DMS153 treated with DMSO at 0.1 percent for 48 hours (cell line): Measurements from ENCODE around the gene CRYBG3.
A peak's percentile ranks its signal among the peaks of the same experiment; 100 is the strongest.

ENCODE experiments used
- DNase-seq: peaks from one replicate; lab custom pipeline; 2025; ENCODE audit not compliant: unreplicated experiment; lab: John Stamatoyannopoulos, UW

CRYBG3 gene

GRCh38 chr3:97939401-97939800 is 117.6 kb downstream of the CRYBG3 start:
- DNase-seq = no peak

GRCh38 chr3:97940034-97940433 is 118.2 kb downstream of the CRYBG3 start:
- peak; percentile 33 for DNase-seq

GRCh38 chr3:97942801-97943546 is 121.2 kb downstream of the CRYBG3 start:
- DNase-seq = peak; percentile 7

DNA sequence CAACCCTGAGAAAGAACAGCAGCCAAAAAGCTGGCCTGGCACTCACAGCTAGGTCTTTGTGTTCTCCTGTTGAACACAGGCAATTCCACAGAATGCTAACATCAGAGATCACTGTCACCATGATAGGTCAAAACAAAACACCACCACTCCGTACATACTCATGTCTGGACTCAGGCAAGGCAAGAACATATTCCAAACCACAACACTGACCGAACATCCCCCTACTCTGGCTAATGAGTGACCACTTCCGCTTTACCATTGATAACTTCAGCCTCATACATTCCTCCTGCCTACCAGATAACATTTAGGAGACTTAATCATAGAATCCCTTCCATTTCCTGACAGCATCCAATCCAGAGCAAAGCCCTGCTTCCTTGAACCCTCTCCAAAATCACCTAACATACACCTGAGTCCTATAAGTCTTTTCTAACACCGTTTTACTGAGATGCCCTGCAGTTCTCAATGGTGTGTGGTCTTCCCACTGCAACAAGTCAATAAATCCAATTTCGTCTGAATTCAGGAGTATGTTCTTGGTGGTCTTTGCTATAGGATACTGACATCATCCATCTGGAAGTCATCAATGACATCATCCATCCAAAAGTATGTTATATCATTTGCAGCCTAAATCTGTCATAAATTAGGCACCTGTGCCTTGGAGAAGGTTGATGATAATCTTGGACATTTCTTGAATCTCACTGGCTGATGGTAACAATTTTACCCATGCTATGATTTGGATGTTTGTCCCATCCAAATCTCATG is 126.7 kb downstream of the CRYBG3 start:
- no peak for DNase-seq

DNA sequence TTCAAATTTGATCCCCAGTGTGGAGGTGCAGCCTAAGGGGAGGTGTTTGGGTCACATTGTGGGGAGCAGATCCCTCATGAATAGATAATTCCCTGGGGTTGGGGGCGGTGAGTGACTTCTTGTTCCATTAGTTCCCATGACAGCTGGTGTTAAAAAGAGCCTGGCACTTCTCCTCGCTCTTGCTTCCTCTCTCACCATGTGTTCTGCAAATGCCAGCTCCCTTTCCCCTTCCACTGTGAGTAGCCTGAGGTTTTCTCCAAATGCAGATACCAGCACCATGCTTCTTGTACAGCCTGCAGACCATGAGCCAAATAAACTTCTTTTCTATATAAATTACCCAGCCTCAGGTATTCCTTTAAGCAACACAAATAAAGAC is 127.3 kb downstream of the CRYBG3 start:
- DNase-seq = no peak

DNA sequence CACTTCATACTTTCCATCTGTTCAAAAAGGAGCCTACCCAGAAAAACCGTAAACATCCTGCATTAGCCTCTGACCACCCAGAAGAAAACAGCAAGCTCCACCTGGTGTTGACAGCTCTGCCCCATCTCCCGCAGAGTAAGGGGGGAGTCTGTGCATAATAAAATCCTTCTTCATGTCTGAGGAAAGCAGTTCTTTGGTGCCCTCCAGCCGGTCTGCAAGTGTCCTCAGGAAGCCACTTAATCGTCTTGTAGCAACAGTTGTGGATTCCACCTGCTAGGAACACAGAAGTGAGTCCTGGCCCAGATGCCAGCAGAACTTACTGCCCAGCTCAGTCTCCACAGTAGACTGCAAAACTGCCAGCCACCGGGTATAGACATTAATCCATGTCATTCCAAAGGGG is 127.9 kb downstream of the CRYBG3 start:
- DNase-seq = no peak

DNA sequence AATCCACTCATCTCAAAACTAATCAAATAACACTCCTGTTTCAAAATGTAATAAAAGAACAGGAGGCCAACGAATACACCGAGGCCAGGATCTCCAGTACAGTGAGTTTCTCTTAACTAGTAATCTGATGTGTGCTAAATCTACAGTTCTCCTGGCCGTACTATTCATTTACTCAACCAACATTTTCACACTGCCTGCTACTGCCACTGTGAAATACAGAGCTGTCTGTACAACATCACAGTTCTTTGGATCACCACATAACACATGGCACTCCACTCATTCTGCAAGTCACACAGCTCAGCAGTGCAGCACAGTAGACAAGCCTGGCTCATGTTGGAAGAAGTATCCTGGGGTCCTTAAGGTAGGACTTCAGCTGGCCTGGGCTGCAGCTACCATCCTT is 128.5 kb downstream of the CRYBG3 start:
- DNase-seq = no peak

DNA sequence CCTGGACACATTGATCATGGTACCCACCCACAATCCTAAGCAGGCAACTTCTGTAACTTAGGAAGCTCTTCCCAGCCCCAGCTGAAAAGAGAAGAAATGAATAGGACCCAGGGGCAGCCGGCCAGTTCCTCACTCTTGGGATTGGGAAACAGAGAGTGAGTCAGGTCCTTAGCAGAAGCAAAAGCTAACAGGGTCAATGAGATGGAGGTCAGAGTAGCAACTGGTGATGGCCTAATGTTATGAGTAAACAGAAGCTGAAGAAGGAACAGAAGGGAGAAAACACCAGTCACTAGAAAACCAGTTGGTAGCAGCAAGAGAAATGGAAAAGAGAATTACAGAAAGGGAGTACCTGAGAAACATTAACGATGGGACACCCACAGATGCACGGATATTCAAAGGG is 130.5 kb downstream of the CRYBG3 start:
- no peak for DNase-seq

- DNase-seq = no peak
Measured at GRCh38 chr3:97952872-97953271, 131.1 kb downstream of the CRYBG3 start.

- no peak for DNase-seq
Measured at GRCh38 chr3:97954228-97954827, 132.5 kb downstream of the CRYBG3 start.

DNA sequence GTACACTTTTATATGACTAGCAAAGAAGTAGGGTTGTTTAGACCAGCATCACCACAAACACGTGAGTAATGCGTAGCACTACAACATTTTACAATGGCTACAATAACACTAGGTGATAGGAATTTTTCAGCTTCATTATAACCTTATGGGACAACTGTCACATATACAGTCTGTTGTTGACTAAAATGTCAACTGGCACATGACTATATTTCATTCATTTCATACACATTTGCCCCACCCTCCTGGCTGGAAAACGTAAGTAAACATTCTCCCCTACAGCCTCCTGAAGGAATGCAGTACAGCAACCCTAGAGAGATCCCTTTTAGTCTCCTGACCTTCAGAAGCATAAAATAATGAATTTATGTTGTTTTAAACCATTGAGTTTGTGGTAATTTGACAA is 134.2 kb downstream of the CRYBG3 start:
- DNase-seq = no peak

- DNase-seq = peak; percentile 5
Measured at GRCh38 chr3:97957617-97958311, 136.0 kb downstream of the CRYBG3 start.

GRCh38 chr3:97958396-97958795 is 136.6 kb downstream of the CRYBG3 start:
- DNase-seq = no peak

GRCh38 chr3:97958796-97959195 is 137.0 kb downstream of the CRYBG3 start:
- DNase-seq = no peak

- DNase-seq = no peak
Measured at GRCh38 chr3:97959872-97960271, 138.1 kb downstream of the CRYBG3 start.

- no peak for DNase-seq
Measured at GRCh38 chr3:97960551-97960950, 138.7 kb downstream of the CRYBG3 start.

GRCh38 chr3:97960993-97961766 is 139.4 kb downstream of the CRYBG3 start:
- no peak for DNase-seq

DNA sequence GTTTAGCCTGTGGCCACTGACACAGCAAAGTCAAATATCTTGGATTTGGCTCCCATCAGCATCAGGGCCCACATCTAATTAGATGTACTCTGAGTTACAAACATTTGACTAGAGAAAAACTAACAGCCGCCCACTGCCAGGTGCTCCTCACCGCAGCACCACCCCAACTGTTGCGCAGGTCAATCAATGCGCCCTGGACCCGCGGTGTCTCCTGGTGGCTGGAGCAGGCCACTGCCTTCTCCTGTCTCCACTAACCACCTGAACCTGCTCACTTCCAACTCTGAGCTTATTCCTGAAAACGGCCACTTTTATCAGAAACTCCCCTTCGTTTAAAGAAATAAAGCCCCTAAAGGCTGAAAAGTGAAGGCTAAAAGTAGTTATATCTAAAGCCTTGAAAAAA is 146.2 kb downstream of the CRYBG3 start:
- DNase-seq = no peak

GRCh38 chr3:97968376-97968775 is 146.6 kb downstream of the CRYBG3 start:
- DNase-seq = no peak

- DNase-seq = no peak
Measured at GRCh38 chr3:97969541-97969940, 147.7 kb downstream of the CRYBG3 start.

DNA sequence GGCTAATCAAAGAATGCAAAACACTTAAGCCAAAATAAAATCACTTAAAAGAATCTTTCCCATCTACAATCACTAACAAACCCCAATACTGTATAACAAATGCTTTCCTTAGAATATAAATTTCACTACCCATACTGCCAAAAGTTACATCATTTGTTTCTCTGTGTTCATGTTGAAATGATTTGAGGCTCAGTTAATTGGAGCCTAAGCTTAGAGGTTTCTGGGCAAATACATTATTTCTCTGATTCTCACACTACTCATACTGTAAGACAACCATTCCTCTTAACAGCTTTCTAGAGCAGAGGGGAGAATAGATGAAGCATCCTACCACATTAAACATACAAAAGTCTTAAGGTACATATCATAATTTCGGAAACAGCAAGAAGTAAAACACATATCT is 148.3 kb downstream of the CRYBG3 start:
- no peak for DNase-seq
